Measurements from ENCODE around the gene LCNL1. TPM values are rescaled to one million over a fixed set of nuclear protein-coding genes. Genes with fewer than 3 reads are reported as not detected.

The LCNL1 gene
- total and polyA plus RNA-seq, 2 of the 13 experiments (the other 11 are each of a cell fraction or from before 2014, with no cell fraction given): not detected

DNA sequence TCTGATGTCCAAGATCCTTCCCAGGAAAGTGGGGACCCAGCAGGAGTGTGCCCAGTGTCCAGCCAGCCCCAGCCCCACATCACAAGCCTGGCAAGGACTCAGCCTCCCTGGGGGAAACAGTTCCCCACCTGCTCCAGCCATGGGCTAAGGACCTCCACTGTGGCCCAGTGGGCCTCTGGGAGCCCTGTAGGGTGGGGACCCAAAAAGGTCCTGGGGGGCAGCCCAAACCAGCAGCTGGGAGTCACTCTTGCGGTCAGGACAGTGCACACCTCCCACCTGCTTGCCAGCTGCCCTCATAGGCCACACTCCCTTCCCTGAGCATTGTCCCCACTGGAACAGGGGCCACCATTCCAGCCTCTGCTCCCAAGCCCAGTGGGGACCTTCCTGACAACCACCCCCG, 43.6 kb downstream of the LCNL1 start (continued):
- TF ChIP-seq, protein P1, sequence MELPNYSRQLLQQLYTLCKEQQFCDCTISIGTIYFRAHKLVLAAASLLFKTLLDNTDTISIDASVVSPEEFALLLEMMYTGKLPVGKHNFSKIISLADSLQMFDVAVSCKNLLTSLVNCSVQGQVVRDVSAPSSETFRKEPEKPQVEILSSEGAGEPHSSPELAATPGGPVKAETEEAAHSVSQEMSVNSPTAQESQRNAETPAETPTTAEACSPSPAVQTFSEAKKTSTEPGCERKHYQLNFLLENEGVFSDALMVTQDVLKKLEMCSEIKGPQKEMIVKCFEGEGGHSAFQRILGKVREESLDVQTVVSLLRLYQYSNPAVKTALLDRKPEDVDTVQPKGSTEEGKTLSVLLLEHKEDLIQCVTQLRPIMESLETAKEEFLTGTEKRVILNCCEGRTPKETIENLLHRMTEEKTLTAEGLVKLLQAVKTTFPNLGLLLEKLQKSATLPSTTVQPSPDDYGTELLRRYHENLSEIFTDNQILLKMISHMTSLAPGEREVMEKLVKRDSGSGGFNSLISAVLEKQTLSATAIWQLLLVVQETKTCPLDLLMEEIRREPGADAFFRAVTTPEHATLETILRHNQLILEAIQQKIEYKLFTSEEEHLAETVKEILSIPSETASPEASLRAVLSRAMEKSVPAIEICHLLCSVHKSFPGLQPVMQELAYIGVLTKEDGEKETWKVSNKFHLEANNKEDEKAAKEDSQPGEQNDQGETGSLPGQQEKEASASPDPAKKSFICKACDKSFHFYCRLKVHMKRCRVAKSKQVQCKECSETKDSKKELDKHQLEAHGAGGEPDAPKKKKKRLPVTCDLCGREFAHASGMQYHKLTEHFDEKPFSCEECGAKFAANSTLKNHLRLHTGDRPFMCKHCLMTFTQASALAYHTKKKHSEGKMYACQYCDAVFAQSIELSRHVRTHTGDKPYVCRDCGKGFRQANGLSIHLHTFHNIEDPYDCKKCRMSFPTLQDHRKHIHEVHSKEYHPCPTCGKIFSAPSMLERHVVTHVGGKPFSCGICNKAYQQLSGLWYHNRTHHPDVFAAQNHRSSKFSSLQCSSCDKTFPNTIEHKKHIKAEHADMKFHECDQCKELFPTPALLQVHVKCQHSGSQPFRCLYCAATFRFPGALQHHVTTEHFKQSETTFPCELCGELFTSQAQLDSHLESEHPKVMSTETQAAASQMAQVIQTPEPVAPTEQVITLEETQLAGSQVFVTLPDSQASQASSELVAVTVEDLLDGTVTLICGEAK (IDR thresholded peaks at IDR 0.05): no peak
- TF ChIP-seq, protein P1 (CRISPR knock-in tag; IDR thresholded peaks at IDR 0.05): no peak
- no peak for TF ChIP-seq ZNF883 (CRISPR knock-in tag; IDR thresholded peaks at IDR 0.05; ENCODE audit: not compliant biosample characterization)

DNA sequence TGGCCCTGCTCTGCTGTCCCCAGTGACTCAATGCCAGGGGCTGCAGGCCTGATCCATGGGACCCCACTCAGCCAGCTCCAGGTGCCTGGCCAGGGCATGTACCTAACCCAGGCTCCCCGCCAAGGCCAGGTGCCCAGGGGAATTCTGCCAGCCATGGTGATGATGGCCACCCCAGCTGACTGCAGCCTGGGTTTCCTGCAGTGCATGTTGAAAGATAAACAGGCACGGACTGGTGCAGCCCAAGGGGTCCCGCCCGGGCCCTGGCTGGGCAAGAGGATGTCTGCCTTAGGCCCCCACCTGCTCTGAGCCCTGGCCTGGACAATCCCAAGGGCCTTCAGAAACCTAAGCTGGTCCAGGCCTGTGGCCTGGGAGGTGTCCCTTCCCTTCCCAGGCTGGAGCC, 44.0 kb downstream of the LCNL1 start:
- no peak for FAIRE-seq
- Histone ChIP-seq H3K27me3 (ENCODE audit: control insufficient read depth in 1 of 2, insufficient read depth in 2 of 2, low read length in 2 of 2) (peaks cover 0 to 19% of the 10 kb centered on the region in 2 experiments; a peak in 2 of 5 replicates), H4K20me1 (ENCODE audit: insufficient read depth, low read length) (no peaks in the 10 kb centered on the region), H3K79me2 (ENCODE audit: insufficient read depth, low read length) (no peaks in the 10 kb centered on the region), H3K4me2 (ENCODE audit: low read depth, low read length) (peak overlapping the region; percentile 84), H3K9me3 (ENCODE audit: low read length) (no peaks in the 10 kb centered on the region), H3K4me1 (ENCODE audit: insufficient read depth, low read length) (peaks cover 86% of the 10 kb centered on the region), H3K9ac (ENCODE audit: insufficient read depth, low read depth, low read length) (peak overlapping the region; percentile 56; the same call in 1 of the 2 replicates), H3K4me3 (replicated peaks in 1 of 3; ENCODE audit: insufficient read depth in 1 of 3, low read depth in 2 of 3, low read length in 3 of 3) (peak overlapping the region in 1 of 3 experiments; percentile 74; a peak in 3 of 6 replicates), H3K36me3 (replicated peaks in 1 of 2; ENCODE audit: control insufficient read depth in 1 of 2, insufficient read depth in 2 of 2, low read length in 2 of 2) (no peaks in the 10 kb centered on the region), H2AFZ (ENCODE audit: low read length) (no peak overlapping the region), H3K27ac (ENCODE audit: extremely low read length, insufficient read depth, low read length) (no peak overlapping the region)
- POLR2A ChIA-PET: interaction anchor here (1.6 kb wide), 1 partner anchor 29 kb away, joined by 3 read pairs; no protein-coding TSS in a partner anchor
- 100% methylated on average over 1 of the region's 4 CpGs for WGBS (ENCODE audit: low lambda C conversion rate)
- in situ Hi-C loops (cut with HindIII; ENCODE audit: extremely low pct_ligation_motif_present, low pct_unique_long_range_greater_than_20kb) (no loop called here), intact Hi-C loops (cut with micrococcal nuclease; ENCODE audit: unreplicated experiment) (no loop called here)
- TF ChIP-seq HOXA7 (CRISPR knock-in tag; IDR thresholded peaks at IDR 0.05): no peak
- no peak for TF ChIP-seq NRL (CRISPR knock-in tag; IDR thresholded peaks at IDR 0.05; ENCODE audit: borderline replicate concordance)
- TF ChIP-seq ZMAT3 (CRISPR knock-in tag; conservative IDR thresholded peaks at IDR 0.05): no peak
- TF ChIP-seq ZNF605 (CRISPR knock-in tag; IDR thresholded peaks at IDR 0.05): 0 out of 2 replicates have a peak, but pooled peaks have one; percentile 35
- no peak for TF ChIP-seq ZNF564 (CRISPR knock-in tag; IDR thresholded peaks at IDR 0.05)
- no peak for TF ChIP-seq ZNF263 (CRISPR knock-in tag; IDR thresholded peaks at IDR 0.05)
- ATAC-seq: no peak
- CTCF ChIA-PET (ENCODE audit: low intra/inter-chr PET ratio, low total read pairs): no interaction called here
- no peak for DNase-seq (ENCODE audit: low spot score)
- BruUV-seq (replicated peaks): no TSS peak
